ENCODE data around the gene COA8. TPM values are rescaled to one million over a fixed set of nuclear protein-coding genes. Genes with fewer than 3 reads are reported as not detected.

COA8 gene
- total and polyA plus RNA-seq, 2 of the 8 experiments (the other 6 are each of a cell fraction or from before 2014, with no cell fraction given): 7.1 to 35.5 TPM

GRCh38 chr14:103604620-103605019 is 41.9 kb downstream of the COA8 start:
- no peak overlapping the region for H3K23ac ChIP-seq (ENCODE audit: insufficient read length)
- no peak overlapping the region for H2BK15ac ChIP-seq (ENCODE audit: low read length)
- no peak overlapping the region for H2BK120ac ChIP-seq (replicated peaks; ENCODE audit: low read depth, low read length)
- no peak overlapping the region for H3K18ac ChIP-seq (ENCODE audit: extremely low read depth, low read length)
- ChIA-PET POLR2A (ENCODE audit: partially characterized antibody) (interaction anchor here (1.1 to 2.6 kb wide), 2 partner anchors 12 to 25 kb away, joined by 3 to 8 read pairs; partner anchors contain the start of gene KLC1), CTCF (ENCODE audit: partially characterized antibody) (interaction anchor here (1.2 to 1.3 kb wide), 2 partner anchors 17 to 97 kb away, joined by 3 to 4 read pairs; no protein-coding TSS in a partner anchor)
- H3K9me3 ChIP-seq (ENCODE audit: insufficient read depth in 2 of 2, low read depth in 1 of 2, low read length in 1 of 2): no peaks in the 10 kb centered on the region
- no peak overlapping the region for H3K27ac ChIP-seq (ENCODE audit: low read depth, low read length)
- no peak overlapping the region for H2AFZ ChIP-seq (ENCODE audit: low read length)
- no peak overlapping the region for H3K4me3 ChIP-seq (ENCODE audit: extremely low read depth in 1 of 4, insufficient read depth in 2 of 4, low read depth in 3 of 4, low read length in 4 of 4)
- no peak for FAIRE-seq
- no peak overlapping the region for H2BK12ac ChIP-seq (ENCODE audit: low read depth, low read length)
- no peak for DNase-seq (ENCODE audit: low read depth in 1 of 2, low spot score in 2 of 2)
- H3K4ac ChIP-seq (replicated peaks; ENCODE audit: insufficient read length, low read depth, low read length): no peak overlapping the region
- H4K5ac ChIP-seq (ENCODE audit: insufficient read length, low read depth, low read length): no peak overlapping the region
- H4K91ac ChIP-seq (replicated peaks; ENCODE audit: insufficient read length, low read length): no peak overlapping the region
- no peaks in the 10 kb centered on the region for H3K23me2 ChIP-seq (ENCODE audit: low read depth, low read length)
- no peaks in the 10 kb centered on the region for H3K36me3 ChIP-seq (ENCODE audit: control insufficient read depth in 2 of 4, insufficient read depth in 4 of 4, low read length in 3 of 4)
- H3K79me1 ChIP-seq (ENCODE audit: low read depth, low read length): no peaks in the 10 kb centered on the region
- no peak overlapping the region for H2AK5ac ChIP-seq (ENCODE audit: low read depth, low read length)
- no peaks in the 10 kb centered on the region for H3K79me2 ChIP-seq (ENCODE audit: control insufficient read depth in 1 of 2, insufficient read depth in 2 of 2, low read length in 2 of 2)
- H2BK20ac ChIP-seq (ENCODE audit: low read length): no peak overlapping the region
- no peak overlapping the region for H3K56ac ChIP-seq (replicated peaks; ENCODE audit: insufficient read length, low read depth, low read length)
- no peak overlapping the region for H3K4me2 ChIP-seq (ENCODE audit: insufficient read depth in 1 of 2, low read depth in 2 of 2, low read length in 2 of 2)
- no peak for TF ChIP-seq CEBPB (IDR thresholded peaks at IDR 0.05; ENCODE audit: low read depth, low read length)
- H3K4me1 ChIP-seq (replicated peaks in 1 of 4; ENCODE audit: control insufficient read depth in 3 of 4, insufficient read depth in 4 of 4, low read length in 3 of 4): peaks cover 0 to 8% (median 3%) of the 10 kb centered on the region in 4 experiments; a peak in 3 of 7 replicates
- H4K8ac ChIP-seq (ENCODE audit: extremely low read depth, insufficient read depth, low read length): no peak overlapping the region
- 84% methylated on average over 5 of the region's 5 CpGs; no CpG with 5 or more reads in 1 of the 2 experiments for whole genome bisulfite sequencing, 2 experiments (ENCODE audit: extremely low coverage in 1 of 2, insufficient coverage in 1 of 2, insufficient read length in 1 of 2, insufficient replicate concordance in 2 of 2, low coverage in 1 of 2, low lambda C conversion rate in 2 of 2, missing lambda C conversion rate in 1 of 2)
- H4K20me1 ChIP-seq (replicated peaks in 1 of 2; ENCODE audit: control insufficient read depth in 1 of 2, insufficient read depth in 2 of 2, low read length in 2 of 2): no peaks in the 10 kb centered on the region
- no peak overlapping the region for H2BK5ac ChIP-seq (ENCODE audit: low read depth, low read length)
- H3K27me3 ChIP-seq (replicated peaks in 1 of 4; ENCODE audit: control insufficient read depth in 3 of 4, extremely low read depth in 1 of 4, insufficient read depth in 3 of 4, low read length in 3 of 4): no peaks in the 10 kb centered on the region
- H3K14ac ChIP-seq (ENCODE audit: insufficient read length): no peak overlapping the region
- H3K9ac ChIP-seq (replicated peaks in 1 of 4; ENCODE audit: extremely low read depth in 1 of 4, low read depth in 3 of 4, low read length in 3 of 4): no peak overlapping the region

All from H1 (cell line).